ENCODE results near the gene AGPAT1.

The AGPAT1 gene

GRCh38 chr6:32174416-32174815 is 1.5 kb downstream of the AGPAT1 start:
- Histone ChIP-seq H3K4me1 (ENCODE audit: insufficient read depth, low read length) (peaks cover 13% of the 10 kb centered on the region), H3K27ac (ENCODE audit: low read length) (no peak overlapping the region), H3K9ac (ENCODE audit: low read depth, low read length) (no peak overlapping the region), H3K9me3 (ENCODE audit: insufficient read depth, low read depth, low read length) (no peaks in the 10 kb centered on the region), H3K36me3 (ENCODE audit: insufficient read depth, low read depth, low read length) (peaks cover 39% of the 10 kb centered on the region), H3K4me3 (ENCODE audit: low read length) (peak overlapping the region; percentile 88), H3K27me3 (ENCODE audit: insufficient read depth, low read length) (no peaks in the 10 kb centered on the region)

GRCh38 chr6:32173051-32173727 is 2.7 kb downstream of the AGPAT1 start:
- H3K9me3 ChIP-seq (ENCODE audit: insufficient read depth, low read depth, low read length): no peaks in the 10 kb centered on the region
- no peak overlapping the region for H3K9ac ChIP-seq (ENCODE audit: low read depth, low read length)
- no peaks in the 10 kb centered on the region for H3K27me3 ChIP-seq (ENCODE audit: insufficient read depth, low read length)
- H3K27ac ChIP-seq (ENCODE audit: low read length): no peak overlapping the region
- H3K4me1 ChIP-seq (ENCODE audit: insufficient read depth, low read length): peaks cover 13% of the 10 kb centered on the region
- H3K4me3 ChIP-seq (ENCODE audit: low read length): no peak overlapping the region
- peaks cover 52% of the 10 kb centered on the region for H3K36me3 ChIP-seq (ENCODE audit: insufficient read depth, low read depth, low read length)

GRCh38 chr6:32171234-32171633 is 4.7 kb downstream of the AGPAT1 start:
- H3K4me3 ChIP-seq (ENCODE audit: low read length): no peak overlapping the region
- H3K4me1 ChIP-seq (ENCODE audit: insufficient read depth, low read length): peaks cover 7% of the 10 kb centered on the region
- no peak overlapping the region for H3K9ac ChIP-seq (ENCODE audit: low read depth, low read length)
- no peaks in the 10 kb centered on the region for H3K9me3 ChIP-seq (ENCODE audit: insufficient read depth, low read depth, low read length)
- H3K27ac ChIP-seq (ENCODE audit: low read length): no peak overlapping the region
- H3K27me3 ChIP-seq (ENCODE audit: insufficient read depth, low read length): no peaks in the 10 kb centered on the region
- H3K36me3 ChIP-seq (ENCODE audit: insufficient read depth, low read depth, low read length): peaks cover 66% of the 10 kb centered on the region

- H3K27ac ChIP-seq (ENCODE audit: low read length): no peak overlapping the region
- no peaks in the 10 kb centered on the region for H3K27me3 ChIP-seq (ENCODE audit: insufficient read depth, low read length)
- peaks cover 5% of the 10 kb centered on the region for H3K4me1 ChIP-seq (ENCODE audit: insufficient read depth, low read length)
- peaks cover 61% of the 10 kb centered on the region for H3K36me3 ChIP-seq (ENCODE audit: insufficient read depth, low read depth, low read length)
- H3K4me3 ChIP-seq (ENCODE audit: low read length): no peak overlapping the region
- H3K9me3 ChIP-seq (ENCODE audit: insufficient read depth, low read depth, low read length): no peaks in the 10 kb centered on the region
- no peak overlapping the region for H3K9ac ChIP-seq (ENCODE audit: low read depth, low read length)
Observed at GRCh38 chr6:32170294-32170693, 5.6 kb downstream of the AGPAT1 start.

- Histone ChIP-seq H3K4me1 (ENCODE audit: insufficient read depth, low read length) (no peaks in the 10 kb centered on the region), H3K27ac (ENCODE audit: low read length) (no peak overlapping the region), H3K4me3 (ENCODE audit: low read length) (no peak overlapping the region), H3K9ac (ENCODE audit: low read depth, low read length) (no peak overlapping the region), H3K27me3 (ENCODE audit: insufficient read depth, low read length) (no peaks in the 10 kb centered on the region), H3K36me3 (ENCODE audit: insufficient read depth, low read depth, low read length) (peaks cover 48% of the 10 kb centered on the region), H3K9me3 (ENCODE audit: insufficient read depth, low read depth, low read length) (no peaks in the 10 kb centered on the region)
Observed at GRCh38 chr6:32168807-32169591, 6.9 kb downstream of the AGPAT1 start.

GRCh38 chr6:32168350-32168749 is 7.5 kb downstream of the AGPAT1 start:
- no peaks in the 10 kb centered on the region for H3K9me3 ChIP-seq (ENCODE audit: insufficient read depth, low read depth, low read length)
- H3K4me1 ChIP-seq (ENCODE audit: insufficient read depth, low read length): no peaks in the 10 kb centered on the region
- no peak overlapping the region for H3K9ac ChIP-seq (ENCODE audit: low read depth, low read length)
- no peak overlapping the region for H3K4me3 ChIP-seq (ENCODE audit: low read length)
- no peak overlapping the region for H3K27ac ChIP-seq (ENCODE audit: low read length)
- H3K27me3 ChIP-seq (ENCODE audit: insufficient read depth, low read length): no peaks in the 10 kb centered on the region
- peaks cover 48% of the 10 kb centered on the region for H3K36me3 ChIP-seq (ENCODE audit: insufficient read depth, low read depth, low read length)

GRCh38 chr6:32167761-32168262 is 8.1 kb downstream of the AGPAT1 start:
- peaks cover 51% of the 10 kb centered on the region for H3K36me3 ChIP-seq (ENCODE audit: insufficient read depth, low read depth, low read length)
- H3K27me3 ChIP-seq (ENCODE audit: insufficient read depth, low read length): no peaks in the 10 kb centered on the region
- no peak overlapping the region for H3K9ac ChIP-seq (ENCODE audit: low read depth, low read length)
- no peaks in the 10 kb centered on the region for H3K9me3 ChIP-seq (ENCODE audit: insufficient read depth, low read depth, low read length)
- no peak overlapping the region for H3K4me3 ChIP-seq (ENCODE audit: low read length)
- H3K4me1 ChIP-seq (ENCODE audit: insufficient read depth, low read length): no peaks in the 10 kb centered on the region
- H3K27ac ChIP-seq (ENCODE audit: low read length): no peak overlapping the region

GRCh38 chr6:32167154-32167760 is 8.6 kb downstream of the AGPAT1 start:
- Histone ChIP-seq H3K27me3 (ENCODE audit: insufficient read depth, low read length) (no peaks in the 10 kb centered on the region), H3K36me3 (ENCODE audit: insufficient read depth, low read depth, low read length) (peaks cover 56% of the 10 kb centered on the region), H3K4me3 (ENCODE audit: low read length) (no peak overlapping the region), H3K9me3 (ENCODE audit: insufficient read depth, low read depth, low read length) (no peaks in the 10 kb centered on the region), H3K4me1 (ENCODE audit: insufficient read depth, low read length) (no peaks in the 10 kb centered on the region), H3K9ac (ENCODE audit: low read depth, low read length) (no peak overlapping the region), H3K27ac (ENCODE audit: low read length) (no peak overlapping the region)

- Histone ChIP-seq H3K27ac (ENCODE audit: low read length) (no peak overlapping the region), H3K4me1 (ENCODE audit: insufficient read depth, low read length) (no peaks in the 10 kb centered on the region), H3K27me3 (ENCODE audit: insufficient read depth, low read length) (no peaks in the 10 kb centered on the region), H3K9ac (ENCODE audit: low read depth, low read length) (no peak overlapping the region), H3K9me3 (ENCODE audit: insufficient read depth, low read depth, low read length) (no peaks in the 10 kb centered on the region), H3K4me3 (ENCODE audit: low read length) (no peak overlapping the region), H3K36me3 (ENCODE audit: insufficient read depth, low read depth, low read length) (peaks cover 55% of the 10 kb centered on the region)
Observed at GRCh38 chr6:32166411-32167061, 9.3 kb downstream of the AGPAT1 start.

GRCh38 chr6:32164295-32164694 is 11.6 kb downstream of the AGPAT1 start, which contains the start of gene EGFL8:
Gene EGFL8 (plus strand): TSS chr6:32164595. CDS start chr6:32166166, 1,571 bp downstream.
- Histone ChIP-seq H3K9me3 (ENCODE audit: insufficient read depth, low read depth, low read length) (no peaks in the 10 kb centered on the region), H3K9ac (ENCODE audit: low read depth, low read length) (no peak within 1 kb of the TSS), H3K27ac (ENCODE audit: low read length) (no peak within 1 kb of the TSS), H3K27me3 (ENCODE audit: insufficient read depth, low read length) (no peaks in the 10 kb centered on the region), H3K36me3 (ENCODE audit: insufficient read depth, low read depth, low read length) (peaks cover 32% of the 10 kb centered on the region), H3K4me3 (ENCODE audit: low read length) (no peak within 1 kb of the TSS), H3K4me1 (ENCODE audit: insufficient read depth, low read length) (no peaks in the 10 kb centered on the region)

GRCh38 chr6:32163559-32164258 is 12.2 kb downstream of the AGPAT1 start:
- Histone ChIP-seq H3K9me3 (ENCODE audit: insufficient read depth, low read depth, low read length) (no peaks in the 10 kb centered on the region), H3K4me3 (ENCODE audit: low read length) (no peak overlapping the region), H3K4me1 (ENCODE audit: insufficient read depth, low read length) (no peaks in the 10 kb centered on the region), H3K36me3 (ENCODE audit: insufficient read depth, low read depth, low read length) (peaks cover 30% of the 10 kb centered on the region), H3K27me3 (ENCODE audit: insufficient read depth, low read length) (no peaks in the 10 kb centered on the region), H3K27ac (ENCODE audit: low read length) (no peak overlapping the region), H3K9ac (ENCODE audit: low read depth, low read length) (no peak overlapping the region)
